ENCODE results near the gene C11orf86. TPM values are rescaled to one million over a fixed set of nuclear protein-coding genes. Genes with fewer than 3 reads are reported as not detected.
A peak's percentile ranks its signal among the peaks of the same experiment; 100 is the strongest.
"Not testable (repeated sequence)": the region's sequence is repeated elsewhere in the genome, so short reads cannot be mapped to it uniquely, and the experiment has no call there.

The C11orf86 gene
- total RNA-seq, 1 donor from 2014 or later, result not detected

DNA sequence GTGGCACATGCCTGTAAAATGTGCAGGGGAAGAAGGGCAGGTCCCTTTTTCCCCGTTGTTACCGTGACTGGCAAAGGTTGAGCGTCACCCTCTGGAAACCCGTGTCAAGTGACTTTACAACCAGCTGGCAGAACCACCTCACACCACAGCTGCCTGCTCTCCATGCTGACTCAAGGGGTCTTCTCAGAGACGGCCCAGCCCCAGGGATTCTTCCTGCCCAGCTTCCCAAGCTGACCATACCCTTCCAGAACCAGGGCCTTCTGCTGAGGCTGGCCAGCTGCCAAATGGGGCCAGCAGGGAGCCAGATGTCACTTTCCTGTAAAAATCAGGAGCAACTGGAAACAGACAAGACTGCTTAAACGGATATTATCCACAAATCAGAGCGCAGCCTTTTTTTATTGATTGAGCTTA, 23.2 kb upstream of the C11orf86 start:
- peaks cover 5 to 10% (median 10%) of the 10 kb centered on the region in 3 donors for H3K4me1 ChIP-seq (ENCODE audit: control insufficient read depth in 3 of 3, insufficient read depth in 3 of 3, low read length in 3 of 3)
- H3K27ac ChIP-seq (ENCODE audit: low read depth, low read length), result peak overlapping the region; percentile 56
- peak overlapping the region in 1 of 3 donors; percentile 50 for H3K9ac ChIP-seq (ENCODE audit: low read depth in 1 of 3, low read length in 3 of 3)
- peaks cover 0 to 2% (median 0%) of the 10 kb centered on the region in 3 donors for H3K36me3 ChIP-seq (ENCODE audit: control insufficient read depth in 3 of 3, insufficient read depth in 3 of 3, low read length in 3 of 3)
- no peak overlapping the region for H3K4me3 ChIP-seq (ENCODE audit: low read length in 3 of 3)
- H3K9me3 ChIP-seq (ENCODE audit: control insufficient read depth in 3 of 3, low read length in 3 of 3), result no peaks in the 10 kb centered on the region
- no peaks in the 10 kb centered on the region for H3K27me3 ChIP-seq (ENCODE audit: control insufficient read depth in 3 of 3, insufficient read depth in 3 of 3, low read length in 3 of 3)

GRCh38 chr11:66953081-66953833, 21.8 kb upstream of the C11orf86 start:
- peaks cover 9 to 18% (median 17%) of the 10 kb centered on the region in 3 donors for H3K4me1 ChIP-seq (ENCODE audit: control insufficient read depth in 3 of 3, insufficient read depth in 3 of 3, low read length in 3 of 3)
- peaks cover 0 to 2% (median 0%) of the 10 kb centered on the region in 3 donors for H3K36me3 ChIP-seq (ENCODE audit: control insufficient read depth in 3 of 3, insufficient read depth in 3 of 3, low read length in 3 of 3)
- H3K9ac ChIP-seq (ENCODE audit: low read depth in 1 of 3, low read length in 3 of 3), result no peak overlapping the region
- H3K27me3 ChIP-seq (ENCODE audit: control insufficient read depth in 3 of 3, insufficient read depth in 3 of 3, low read length in 3 of 3), result no peaks in the 10 kb centered on the region
- H3K27ac ChIP-seq (ENCODE audit: low read depth, low read length), result no peak overlapping the region
- H3K4me3 ChIP-seq (ENCODE audit: low read length in 3 of 3), result no peak overlapping the region
- H3K9me3 ChIP-seq (ENCODE audit: control insufficient read depth in 3 of 3, low read length in 3 of 3), result no peaks in the 10 kb centered on the region

- no peak overlapping the region for H3K4me3 ChIP-seq (ENCODE audit: low read length in 3 of 3)
- H3K27me3 ChIP-seq (ENCODE audit: control insufficient read depth in 3 of 3, insufficient read depth in 3 of 3, low read length in 3 of 3), result no peaks in the 10 kb centered on the region
- no peaks in the 10 kb centered on the region for H3K36me3 ChIP-seq (ENCODE audit: control insufficient read depth in 3 of 3, insufficient read depth in 3 of 3, low read length in 3 of 3)
- H3K27ac ChIP-seq (ENCODE audit: low read depth, low read length), result no peak overlapping the region
- H3K9ac ChIP-seq (ENCODE audit: low read depth in 1 of 3, low read length in 3 of 3), result peak overlapping the region in 1 of 3 donors; percentile 16
- H3K4me1 ChIP-seq (ENCODE audit: control insufficient read depth in 3 of 3, insufficient read depth in 3 of 3, low read length in 3 of 3), result peaks cover 11 to 21% (median 17%) of the 10 kb centered on the region in 3 donors
- no peaks in the 10 kb centered on the region for H3K9me3 ChIP-seq (ENCODE audit: control insufficient read depth in 3 of 3, low read length in 3 of 3)
Measured at GRCh38 chr11:66956689-66957290, 18.3 kb upstream of the C11orf86 start.

DNA sequence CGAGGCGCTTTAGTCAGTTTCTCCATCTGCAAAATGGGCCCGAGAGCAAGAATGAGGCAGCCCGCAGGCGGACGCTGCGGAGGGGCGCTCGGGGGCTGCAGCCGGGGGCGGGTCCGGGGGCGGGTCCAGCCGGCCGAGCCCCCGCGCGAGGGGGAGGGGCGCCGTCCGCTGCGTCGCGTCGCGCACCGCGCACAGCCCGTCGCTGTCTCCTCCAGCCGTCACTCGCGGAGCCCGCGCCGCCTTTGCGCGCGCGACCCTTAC, 17.2 kb upstream of the C11orf86 start:
- Histone ChIP-seq H3K27ac (ENCODE audit: low read depth, low read length) (peak overlapping the region; percentile 77), H3K36me3 (ENCODE audit: control insufficient read depth in 3 of 3, insufficient read depth in 3 of 3, low read length in 3 of 3) (no peaks in the 10 kb centered on the region), H3K4me1 (ENCODE audit: control insufficient read depth in 3 of 3, insufficient read depth in 3 of 3, low read length in 3 of 3) (peaks cover 11 to 21% (median 15%) of the 10 kb centered on the region in 3 donors), H3K9ac (ENCODE audit: low read depth in 1 of 3, low read length in 3 of 3) (peak overlapping the region; percentile 47 to 87 (median 68)), H3K4me3 (ENCODE audit: low read length in 3 of 3) (peak overlapping the region; percentile 66 to 87 (median 84)), H3K9me3 (ENCODE audit: control insufficient read depth in 3 of 3, low read length in 3 of 3) (no peaks in the 10 kb centered on the region), H3K27me3 (ENCODE audit: control insufficient read depth in 3 of 3, insufficient read depth in 3 of 3, low read length in 3 of 3) (no peaks in the 10 kb centered on the region)

GRCh38 chr11:66958232-66958955, 16.7 kb upstream of the C11orf86 start, which contains the start of gene PC:
Gene PC, minus strand, starts transcription at chr11:66958383. Its CDS starts 86,224 bp downstream, at chr11:66872159.
- no peaks in the 10 kb centered on the region for H3K27me3 ChIP-seq (ENCODE audit: control insufficient read depth in 3 of 3, insufficient read depth in 3 of 3, low read length in 3 of 3)
- peak within 1 kb of the TSS; percentile 66 to 87 (median 84) for H3K4me3 ChIP-seq (ENCODE audit: low read length in 3 of 3)
- peaks cover 11 to 21% (median 15%) of the 10 kb centered on the region in 3 donors for H3K4me1 ChIP-seq (ENCODE audit: control insufficient read depth in 3 of 3, insufficient read depth in 3 of 3, low read length in 3 of 3)
- no peaks in the 10 kb centered on the region for H3K9me3 ChIP-seq (ENCODE audit: control insufficient read depth in 3 of 3, low read length in 3 of 3)
- H3K36me3 ChIP-seq (ENCODE audit: control insufficient read depth in 3 of 3, insufficient read depth in 3 of 3, low read length in 3 of 3), result no peaks in the 10 kb centered on the region
- H3K9ac ChIP-seq (ENCODE audit: low read depth in 1 of 3, low read length in 3 of 3), result peak within 1 kb of the TSS; percentile 47 to 87 (median 68)
- peak within 1 kb of the TSS; percentile 77 for H3K27ac ChIP-seq (ENCODE audit: low read depth, low read length)

DNA sequence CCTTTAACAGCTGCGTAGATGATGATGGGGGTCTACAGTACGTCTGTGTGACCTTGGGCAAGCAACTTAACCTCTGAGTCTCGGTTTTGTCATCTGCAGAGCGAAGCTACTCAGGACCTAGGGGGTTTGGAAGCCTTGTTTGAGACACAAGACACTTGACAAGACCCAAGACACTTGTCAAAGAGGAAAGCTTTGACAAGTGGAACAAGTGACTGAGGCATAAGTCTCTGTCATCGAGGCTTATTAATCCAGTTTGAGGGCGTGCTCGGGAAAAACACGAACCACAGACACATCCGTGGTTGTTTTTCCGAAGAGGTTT, 16.2 kb upstream of the C11orf86 start:
- peak overlapping the region; percentile 71 for H3K27ac ChIP-seq (ENCODE audit: low read depth, low read length)
- no peaks in the 10 kb centered on the region for H3K36me3 ChIP-seq (ENCODE audit: control insufficient read depth in 3 of 3, insufficient read depth in 3 of 3, low read length in 3 of 3)
- H3K9me3 ChIP-seq (ENCODE audit: control insufficient read depth in 3 of 3, low read length in 3 of 3), result no peaks in the 10 kb centered on the region
- peak overlapping the region in 2 of 3 donors; percentile 47 to 78 for H3K9ac ChIP-seq (ENCODE audit: low read depth in 1 of 3, low read length in 3 of 3)
- H3K4me3 ChIP-seq (ENCODE audit: low read length in 3 of 3), result peak overlapping the region; percentile 65 to 85 (median 75)
- H3K27me3 ChIP-seq (ENCODE audit: control insufficient read depth in 3 of 3, insufficient read depth in 3 of 3, low read length in 3 of 3), result no peaks in the 10 kb centered on the region
- peaks cover 11 to 21% (median 15%) of the 10 kb centered on the region in 3 donors for H3K4me1 ChIP-seq (ENCODE audit: control insufficient read depth in 3 of 3, insufficient read depth in 3 of 3, low read length in 3 of 3)

DNA sequence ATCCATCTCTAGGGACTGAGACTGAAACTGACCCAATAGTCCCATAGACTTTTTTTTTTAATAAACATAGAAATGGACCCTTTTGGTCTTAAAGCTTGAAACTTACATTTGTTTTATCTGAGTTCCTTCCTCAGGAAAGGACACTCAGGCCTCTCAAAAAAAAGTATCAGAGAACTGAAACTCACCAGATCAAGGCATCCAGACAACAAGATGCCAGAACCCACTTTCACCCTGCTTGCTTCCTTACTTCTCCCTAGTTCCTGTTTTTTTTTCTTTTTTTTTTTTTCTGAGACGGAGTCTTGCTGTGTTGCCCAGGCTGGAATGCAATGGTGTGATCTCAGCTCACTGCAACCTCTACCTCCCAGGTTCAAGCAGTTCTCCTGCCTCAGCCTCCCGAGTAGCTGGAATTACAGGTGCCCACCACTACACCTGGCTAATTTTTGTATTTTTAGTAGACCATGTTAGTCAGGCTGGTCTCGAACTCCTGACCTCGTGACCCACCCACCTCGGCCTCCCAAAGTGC, 13.4 kb upstream of the C11orf86 start:
- peaks cover 11 to 18% (median 15%) of the 10 kb centered on the region in 3 donors for H3K4me1 ChIP-seq (ENCODE audit: control insufficient read depth in 3 of 3, insufficient read depth in 3 of 3, low read length in 3 of 3)
- not testable (repeated sequence) for H3K9me3 ChIP-seq (ENCODE audit: control insufficient read depth in 3 of 3, low read length in 3 of 3); H3K9ac ChIP-seq (ENCODE audit: low read depth in 1 of 3, low read length in 3 of 3); H3K4me3 ChIP-seq (ENCODE audit: low read length in 3 of 3); H3K36me3 ChIP-seq (ENCODE audit: control insufficient read depth in 3 of 3, insufficient read depth in 3 of 3, low read length in 3 of 3); H3K27ac ChIP-seq (ENCODE audit: low read depth, low read length); H3K27me3 ChIP-seq (ENCODE audit: control insufficient read depth in 3 of 3, insufficient read depth in 3 of 3, low read length in 3 of 3)

GRCh38 chr11:66962247-66962646, 12.9 kb upstream of the C11orf86 start:
- Histone ChIP-seq H3K27ac (ENCODE audit: low read depth, low read length) (no peak overlapping the region), H3K4me1 (ENCODE audit: control insufficient read depth in 3 of 3, insufficient read depth in 3 of 3, low read length in 3 of 3) (peaks cover 11 to 13% (median 12%) of the 10 kb centered on the region in 3 donors), H3K27me3 (ENCODE audit: control insufficient read depth in 3 of 3, insufficient read depth in 3 of 3, low read length in 3 of 3) (no peaks in the 10 kb centered on the region), H3K9me3 (ENCODE audit: control insufficient read depth in 3 of 3, low read length in 3 of 3) (no peaks in the 10 kb centered on the region), H3K9ac (ENCODE audit: low read depth in 1 of 3, low read length in 3 of 3) (no peak overlapping the region), H3K4me3 (ENCODE audit: low read length in 3 of 3) (no peak overlapping the region), H3K36me3 (ENCODE audit: control insufficient read depth in 3 of 3, insufficient read depth in 3 of 3, low read length in 3 of 3) (no peaks in the 10 kb centered on the region)

DNA sequence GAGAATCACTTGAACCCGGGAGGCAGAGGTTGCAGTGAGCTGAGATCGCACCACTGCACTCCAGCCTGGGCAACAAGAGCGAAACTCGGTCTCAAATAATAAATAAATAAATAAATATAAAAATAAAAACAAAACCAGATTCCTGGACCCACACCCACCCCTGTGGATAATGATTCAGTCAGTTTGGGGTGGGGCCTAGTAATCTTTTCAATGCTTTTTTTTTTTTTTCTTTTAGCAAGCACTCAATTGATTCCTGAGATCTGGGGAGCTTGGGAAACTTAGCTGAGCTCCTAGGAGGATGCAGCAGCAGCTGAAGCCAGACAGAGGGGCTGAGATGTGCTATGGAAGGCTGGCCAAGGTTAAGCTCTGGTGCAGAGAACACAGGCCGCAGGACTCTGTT, 12.3 kb upstream of the C11orf86 start:
- no peak overlapping the region for H3K4me3 ChIP-seq (ENCODE audit: low read length in 3 of 3)
- H3K27me3 ChIP-seq (ENCODE audit: control insufficient read depth in 3 of 3, insufficient read depth in 3 of 3, low read length in 3 of 3), result no peaks in the 10 kb centered on the region
- H3K9me3 ChIP-seq (ENCODE audit: control insufficient read depth in 3 of 3, low read length in 3 of 3), result no peaks in the 10 kb centered on the region
- no peak overlapping the region for H3K27ac ChIP-seq (ENCODE audit: low read depth, low read length)
- no peak overlapping the region for H3K9ac ChIP-seq (ENCODE audit: low read depth in 1 of 3, low read length in 3 of 3)
- no peaks in the 10 kb centered on the region for H3K36me3 ChIP-seq (ENCODE audit: control insufficient read depth in 3 of 3, insufficient read depth in 3 of 3, low read length in 3 of 3)
- H3K4me1 ChIP-seq (ENCODE audit: control insufficient read depth in 3 of 3, insufficient read depth in 3 of 3, low read length in 3 of 3), result peaks cover 6 to 8% (median 7%) of the 10 kb centered on the region in 3 donors

GRCh38 chr11:66964495-66964894, 10.6 kb upstream of the C11orf86 start:
- Histone ChIP-seq H3K4me1 (ENCODE audit: control insufficient read depth in 3 of 3, insufficient read depth in 3 of 3, low read length in 3 of 3) (no peaks in the 10 kb centered on the region), H3K9ac (ENCODE audit: low read depth in 1 of 3, low read length in 3 of 3) (no peak overlapping the region), H3K27ac (ENCODE audit: low read depth, low read length) (no peak overlapping the region), H3K27me3 (ENCODE audit: control insufficient read depth in 3 of 3, insufficient read depth in 3 of 3, low read length in 3 of 3) (no peaks in the 10 kb centered on the region), H3K36me3 (ENCODE audit: control insufficient read depth in 3 of 3, insufficient read depth in 3 of 3, low read length in 3 of 3) (no peaks in the 10 kb centered on the region), H3K4me3 (ENCODE audit: low read length in 3 of 3) (no peak overlapping the region), H3K9me3 (ENCODE audit: control insufficient read depth in 3 of 3, low read length in 3 of 3) (no peaks in the 10 kb centered on the region)

All from skeletal muscle tissue (tissue), 4 donors.